Tibial artery (tissue), 4 donors: Measurements from ENCODE around the gene ABCC9.

ENCODE experiments used
- DNase-seq, 2 donors: peaks; one replicate each; pipeline ENCODE4 v3.0.0-alpha.2; 2019
- H3K27ac ChIP-seq, 2 donors: fragments of 200-600 bp; sonication (generic) in 1 of 2; 1 replicate in 1 of 2; 2 replicates in 1 of 2; pipeline ENCODE4 v1.5.1; 2018 to 2019; ENCODE audit warnings: mild to moderate bottlenecking in 1 of 2
- H3K27me3 ChIP-seq, 2 donors: fragments of 200-600 bp; sonication (generic) in 1 of 2; one replicate each; pipeline versions ENCODE4 v1.5.1 to v1.6.0; 2016 to 2019
- H3K36me3 ChIP-seq, 3 donors: fragments of 200-600 bp; sonication (generic) in 2 of 3; one replicate each; pipeline ENCODE4 v1.5.1; 2016 to 2019; ENCODE audit warnings: mild to moderate bottlenecking in 2 of 3
- H3K4me1 ChIP-seq, 4 donors: fragments of 200-600 bp; sonication (generic) in 2 of 4; 1 replicate in 3 of 4; 2 replicates in 1 of 4; pipeline ENCODE4 v1.5.1; 2016 to 2019
- H3K4me3 ChIP-seq, 2 donors: fragments of 200-600 bp; sonication (generic) in 1 of 2; 1 replicate in 1 of 2; 2 replicates in 1 of 2; pipeline ENCODE4 v1.5.1; 2018 to 2019; ENCODE audit warnings: mild to moderate bottlenecking in 2 of 2
- H3K9me3 ChIP-seq, 3 donors: fragments of 200-600 bp; sonication (generic) in 1 of 3; one replicate each; pipeline ENCODE4 v1.5.1; 2016 to 2019
- CTCF ChIP-seq, 2 experiments: fragments of 200-600 bp in 1 of 2; fragments of 450-650 bp in 1 of 2; IDR thresholded peaks; one replicate each; pipeline ENCODE4 v1.5.1; 2017 to 2019; ENCODE audit warnings: antibody characterized with exemption in 2 of 2, mild to moderate bottlenecking in 1 of 2, moderate library complexity in 1 of 2
- intact Hi-C: fragments of 100-400 bp; cut with DNase I; formaldehyde crosslinking; loops from one replicate; pipeline ENCODE4 v1.15.0; 2023; ENCODE audit warnings: low total_unique reads

The ABCC9 gene

GRCh38 chr12:21852251-21852650 is 89.0 kb downstream of the ABCC9 start:
- H3K9me3 ChIP-seq: no peaks in the 10 kb centered on the region
- H3K27ac ChIP-seq: no peak overlapping the region
- H3K4me1 ChIP-seq: peaks cover 0 to 14% (median 7%) of the 10 kb centered on the region in 4 donors
- intact Hi-C loops: no loop called here
- DNase-seq: no peak
- no peak overlapping the region for H3K4me3 ChIP-seq
- no peaks in the 10 kb centered on the region for H3K36me3 ChIP-seq
- H3K27me3 ChIP-seq: no peaks in the 10 kb centered on the region
- TF ChIP-seq CTCF (IDR thresholded peaks at IDR 0.05): no peak

GRCh38 chr12:21851151-21851550 is 90.1 kb downstream of the ABCC9 start:
- H3K36me3 ChIP-seq: no peaks in the 10 kb centered on the region
- H3K27me3 ChIP-seq: no peaks in the 10 kb centered on the region
- no peak for DNase-seq
- no peak overlapping the region for H3K27ac ChIP-seq
- TF ChIP-seq CTCF (IDR thresholded peaks at IDR 0.05): no peak
- intact Hi-C loops: no loop called here
- peaks cover 0 to 14% (median 7%) of the 10 kb centered on the region in 4 donors for H3K4me1 ChIP-seq
- H3K9me3 ChIP-seq: no peaks in the 10 kb centered on the region
- no peak overlapping the region for H3K4me3 ChIP-seq

GRCh38 chr12:21850419-21850818 is 90.8 kb downstream of the ABCC9 start:
- no peaks in the 10 kb centered on the region for H3K9me3 ChIP-seq
- H3K36me3 ChIP-seq: no peaks in the 10 kb centered on the region
- intact Hi-C loops: no loop called here
- no peak for DNase-seq
- no peak overlapping the region for H3K27ac ChIP-seq
- H3K27me3 ChIP-seq: no peaks in the 10 kb centered on the region
- no peak for TF ChIP-seq CTCF (IDR thresholded peaks at IDR 0.05)
- no peak overlapping the region for H3K4me3 ChIP-seq
- peaks cover 0 to 14% (median 7%) of the 10 kb centered on the region in 4 donors for H3K4me1 ChIP-seq

- H3K27me3 ChIP-seq: no peaks in the 10 kb centered on the region
- no peak overlapping the region for H3K4me3 ChIP-seq
- peaks cover 0 to 14% (median 7%) of the 10 kb centered on the region in 4 donors for H3K4me1 ChIP-seq
- no peak for DNase-seq
- intact Hi-C loops: no loop called here
- H3K9me3 ChIP-seq: no peaks in the 10 kb centered on the region
- no peak overlapping the region for H3K27ac ChIP-seq
- no peak for TF ChIP-seq CTCF (IDR thresholded peaks at IDR 0.05)
- H3K36me3 ChIP-seq: no peaks in the 10 kb centered on the region
These were observed 91.3 kb downstream of the ABCC9 start for GRCh38 chr12:21849878-21850277.

- no peaks in the 10 kb centered on the region for H3K36me3 ChIP-seq
- H3K4me3 ChIP-seq: no peak overlapping the region
- H3K27ac ChIP-seq: no peak overlapping the region
- H3K27me3 ChIP-seq: no peaks in the 10 kb centered on the region
- intact Hi-C loops: no loop called here
- DNase-seq: no peak
- no peak for TF ChIP-seq CTCF (IDR thresholded peaks at IDR 0.05)
- peaks cover 0 to 14% (median 7%) of the 10 kb centered on the region in 4 donors for H3K4me1 ChIP-seq
- no peaks in the 10 kb centered on the region for H3K9me3 ChIP-seq
These were observed 93.0 kb downstream of the ABCC9 start for GRCh38 chr12:21848192-21848591.

GRCh38 chr12:21843795-21844194 is 97.4 kb downstream of the ABCC9 start:
- Histone ChIP-seq H3K27me3 (no peaks in the 10 kb centered on the region), H3K9me3 (no peaks in the 10 kb centered on the region), H3K36me3 (no peaks in the 10 kb centered on the region), H3K4me1 (peaks cover 0 to 13% (median 0%) of the 10 kb centered on the region in 4 donors), H3K4me3 (no peak overlapping the region), H3K27ac (no peak overlapping the region)
- intact Hi-C loops: no loop called here
- no peak for TF ChIP-seq CTCF (IDR thresholded peaks at IDR 0.05)
- no peak for DNase-seq
